Measurements from ENCODE around the gene SF3A1. TPM values are rescaled to one million over a fixed set of nuclear protein-coding genes. Genes with fewer than 3 reads are reported as not detected.

SF3A1 gene
- total RNA-seq, 1 donor from 2014 or later, result 139 TPM

DNA sequence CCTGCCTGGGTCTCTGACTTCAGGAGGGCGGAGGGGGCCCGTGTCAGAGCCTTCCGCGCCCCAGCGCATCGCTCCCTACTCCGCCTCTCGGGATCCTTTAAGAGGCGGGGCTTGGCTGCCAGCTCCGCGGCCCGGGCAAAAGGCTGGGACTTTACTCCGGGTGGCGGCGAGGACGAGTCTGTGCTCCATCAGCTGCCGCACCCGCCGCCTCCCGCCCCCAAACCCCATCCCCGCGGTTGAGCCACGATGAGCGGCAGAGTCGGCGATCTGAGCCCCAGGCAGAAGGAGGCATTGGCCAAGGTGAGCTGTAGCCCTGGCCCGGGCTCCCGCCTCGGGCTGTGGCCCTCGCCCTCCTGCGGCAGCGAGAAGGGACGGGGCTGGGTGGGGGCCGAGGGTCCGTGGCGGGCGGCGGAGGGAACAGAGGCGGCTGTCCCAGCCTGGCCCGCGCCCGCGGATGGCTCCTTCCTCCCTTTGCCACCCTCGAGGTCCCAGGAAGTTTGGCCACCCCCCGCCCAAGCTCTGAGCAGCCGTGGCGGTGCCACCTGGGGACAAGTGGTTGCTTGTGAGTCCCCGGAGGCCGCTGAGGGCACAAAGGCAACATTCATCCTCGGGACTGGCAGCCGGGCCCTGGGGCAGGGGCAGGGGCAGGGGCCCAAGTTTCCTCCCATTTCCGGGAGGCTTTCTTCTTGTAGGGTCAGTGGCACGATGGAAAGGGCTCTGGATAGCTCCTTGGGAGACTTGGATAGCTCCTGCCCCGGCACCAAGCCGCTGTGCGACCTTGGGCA lies 40.4 kb upstream of the SF3A1 start, which contains the start of gene SEC14L2:
Gene SEC14L2 (plus strand): TSS at position 148 of the 785 bp plus-strand sequence. CDS start 99 bp downstream, at position 247.
- peaks cover 5% of the 10 kb centered on the region for H3K36me3 Mint-ChIP-seq (ENCODE audit: low read depth, unreplicated experiment)
- H3K4me1 Mint-ChIP-seq (ENCODE audit: low read depth, unreplicated experiment), result peaks cover 18% of the 10 kb centered on the region
- Histone ChIP-seq H3K79me2 (ENCODE audit: insufficient read depth, low read length) (peaks cover 51% of the 10 kb centered on the region), H3K27me3 (ENCODE audit: insufficient read depth, low read length) (no peaks in the 10 kb centered on the region), H3K4me3 (ENCODE audit: insufficient read depth, low read depth, low read length) (peak within 1 kb of the TSS; percentile 87), H4K20me1 (ENCODE audit: insufficient read depth, low read length) (peaks cover 37% of the 10 kb centered on the region), H2AFZ (ENCODE audit: low read depth, low read length) (peak within 1 kb of the TSS; percentile 78), H3K36me3 (ENCODE audit: insufficient read depth, low read length) (no peaks in the 10 kb centered on the region), H3K9ac (ENCODE audit: low read length) (peak within 1 kb of the TSS; percentile 84), H3K4me1 (ENCODE audit: insufficient read depth, low read length) (peaks cover 29% of the 10 kb centered on the region), H3K4me2 (ENCODE audit: low read length) (peak within 1 kb of the TSS; percentile 100), H3K9me3 (ENCODE audit: insufficient read depth, low read depth, low read length) (no peaks in the 10 kb centered on the region), H3K27ac (ENCODE audit: low read depth, low read length) (peak within 1 kb of the TSS; percentile 4)
- no peak for DNase-seq (ENCODE audit: low read depth)
- TF ChIP-seq, protein P1, sequence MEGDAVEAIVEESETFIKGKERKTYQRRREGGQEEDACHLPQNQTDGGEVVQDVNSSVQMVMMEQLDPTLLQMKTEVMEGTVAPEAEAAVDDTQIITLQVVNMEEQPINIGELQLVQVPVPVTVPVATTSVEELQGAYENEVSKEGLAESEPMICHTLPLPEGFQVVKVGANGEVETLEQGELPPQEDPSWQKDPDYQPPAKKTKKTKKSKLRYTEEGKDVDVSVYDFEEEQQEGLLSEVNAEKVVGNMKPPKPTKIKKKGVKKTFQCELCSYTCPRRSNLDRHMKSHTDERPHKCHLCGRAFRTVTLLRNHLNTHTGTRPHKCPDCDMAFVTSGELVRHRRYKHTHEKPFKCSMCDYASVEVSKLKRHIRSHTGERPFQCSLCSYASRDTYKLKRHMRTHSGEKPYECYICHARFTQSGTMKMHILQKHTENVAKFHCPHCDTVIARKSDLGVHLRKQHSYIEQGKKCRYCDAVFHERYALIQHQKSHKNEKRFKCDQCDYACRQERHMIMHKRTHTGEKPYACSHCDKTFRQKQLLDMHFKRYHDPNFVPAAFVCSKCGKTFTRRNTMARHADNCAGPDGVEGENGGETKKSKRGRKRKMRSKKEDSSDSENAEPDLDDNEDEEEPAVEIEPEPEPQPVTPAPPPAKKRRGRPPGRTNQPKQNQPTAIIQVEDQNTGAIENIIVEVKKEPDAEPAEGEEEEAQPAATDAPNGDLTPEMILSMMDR (IDR thresholded peaks at IDR 0.05; ENCODE audit: insufficient read depth, low read depth, low read length), result no peak
- no peak for TF ChIP-seq EZH2 (IDR thresholded peaks at IDR 0.05; ENCODE audit: insufficient read depth, low read length)
- FAIRE-seq, result no peak
- H3K9me3 Mint-ChIP-seq (ENCODE audit: unreplicated experiment), result no peaks in the 10 kb centered on the region
- H3K27me3 Mint-ChIP-seq (ENCODE audit: low read depth, unreplicated experiment), result peaks cover 6% of the 10 kb centered on the region
- H3K4me3 Mint-ChIP-seq (ENCODE audit: unreplicated experiment), result peak within 1 kb of the TSS; percentile 87
- no peak within 1 kb of the TSS for H3K27ac Mint-ChIP-seq (ENCODE audit: unreplicated experiment)

DNA sequence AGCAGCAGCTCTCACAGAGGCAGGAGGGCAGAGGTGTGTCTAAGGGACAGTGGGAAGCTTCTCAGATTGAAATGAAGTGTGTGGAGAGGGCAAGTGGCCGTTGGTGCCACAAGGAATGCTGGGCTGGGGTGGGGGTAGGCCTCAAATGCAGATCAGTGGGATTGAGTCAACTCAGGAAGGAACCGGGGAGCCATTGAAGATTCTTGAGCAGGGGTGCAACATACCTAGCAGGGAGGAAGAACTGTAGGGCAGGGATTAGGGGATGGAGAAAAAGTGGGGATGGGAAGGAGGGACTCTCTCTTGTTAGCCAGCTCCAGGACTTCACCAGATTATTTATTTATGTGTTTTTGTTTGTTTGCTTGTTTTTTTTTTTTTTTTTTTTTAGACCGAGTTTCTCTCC lies 37.2 kb upstream of the SF3A1 start:
- Histone ChIP-seq H4K20me1 (ENCODE audit: insufficient read depth, low read length) (peaks cover 17% of the 10 kb centered on the region), H3K4me1 (ENCODE audit: insufficient read depth, low read length) (peaks cover 34% of the 10 kb centered on the region), H3K9ac (ENCODE audit: low read length) (no peak overlapping the region), H3K9me3 (ENCODE audit: insufficient read depth, low read depth, low read length) (peaks cover 3% of the 10 kb centered on the region), H2AFZ (ENCODE audit: low read depth, low read length) (no peak overlapping the region), H3K79me2 (ENCODE audit: insufficient read depth, low read length) (peaks cover 30% of the 10 kb centered on the region), H3K36me3 (ENCODE audit: insufficient read depth, low read length) (no peaks in the 10 kb centered on the region), H3K4me3 (ENCODE audit: insufficient read depth, low read depth, low read length) (no peak overlapping the region), H3K27me3 (ENCODE audit: insufficient read depth, low read length) (no peaks in the 10 kb centered on the region), H3K27ac (ENCODE audit: low read depth, low read length) (no peak overlapping the region), H3K4me2 (ENCODE audit: low read length) (no peak overlapping the region)
- Mint-ChIP-seq H3K27me3 (ENCODE audit: low read depth, unreplicated experiment) (peaks cover 6% of the 10 kb centered on the region), H3K36me3 (ENCODE audit: low read depth, unreplicated experiment) (no peaks in the 10 kb centered on the region), H3K27ac (ENCODE audit: unreplicated experiment) (no peak overlapping the region), H3K4me3 (ENCODE audit: unreplicated experiment) (no peak overlapping the region), H3K4me1 (ENCODE audit: low read depth, unreplicated experiment) (peaks cover 17% of the 10 kb centered on the region), H3K9me3 (ENCODE audit: unreplicated experiment) (peaks cover 5% of the 10 kb centered on the region)
- no peak for TF ChIP-seq EZH2 (IDR thresholded peaks at IDR 0.05; ENCODE audit: insufficient read depth, low read length)
- TF ChIP-seq, protein P1 (IDR thresholded peaks at IDR 0.05; ENCODE audit: insufficient read depth, low read depth, low read length), result no peak
- FAIRE-seq (no peak), DNase-seq (ENCODE audit: low read depth) (no peak)

GRCh38 chr22:30393322-30393680 lies 36.6 kb upstream of the SF3A1 start:
- H3K4me2 ChIP-seq (ENCODE audit: low read length), result no peak overlapping the region
- FAIRE-seq, result no peak
- Mint-ChIP-seq H3K4me3 (ENCODE audit: unreplicated experiment) (no peak overlapping the region), H3K4me1 (ENCODE audit: low read depth, unreplicated experiment) (peaks cover 17% of the 10 kb centered on the region), H3K27me3 (ENCODE audit: low read depth, unreplicated experiment) (peaks cover 6% of the 10 kb centered on the region), H3K9me3 (ENCODE audit: unreplicated experiment) (peaks cover 5% of the 10 kb centered on the region), H3K27ac (ENCODE audit: unreplicated experiment) (no peak overlapping the region), H3K36me3 (ENCODE audit: low read depth, unreplicated experiment) (no peaks in the 10 kb centered on the region)
- TF ChIP-seq, protein P1 (IDR thresholded peaks at IDR 0.05; ENCODE audit: insufficient read depth, low read depth, low read length), result no peak
- TF ChIP-seq EZH2 (IDR thresholded peaks at IDR 0.05; ENCODE audit: insufficient read depth, low read length), result no peak
- no peak for DNase-seq (ENCODE audit: low read depth)
- no peak overlapping the region for H3K4me3 ChIP-seq (ENCODE audit: insufficient read depth, low read depth, low read length)
- H3K27me3 ChIP-seq (ENCODE audit: insufficient read depth, low read length), result no peaks in the 10 kb centered on the region
- H3K79me2 ChIP-seq (ENCODE audit: insufficient read depth, low read length), result peaks cover 24% of the 10 kb centered on the region
- peaks cover 3% of the 10 kb centered on the region for H3K9me3 ChIP-seq (ENCODE audit: insufficient read depth, low read depth, low read length)
- no peak overlapping the region for H3K27ac ChIP-seq (ENCODE audit: low read depth, low read length)
- H3K4me1 ChIP-seq (ENCODE audit: insufficient read depth, low read length), result peaks cover 29% of the 10 kb centered on the region
- H2AFZ ChIP-seq (ENCODE audit: low read depth, low read length), result no peak overlapping the region
- H3K36me3 ChIP-seq (ENCODE audit: insufficient read depth, low read length), result no peaks in the 10 kb centered on the region
- peaks cover 11% of the 10 kb centered on the region for H4K20me1 ChIP-seq (ENCODE audit: insufficient read depth, low read length)
- no peak overlapping the region for H3K9ac ChIP-seq (ENCODE audit: low read length)

All from astrocyte (in vitro differentiated cells and primary cell).